ENCODE results near the gene SLC16A3. TPM values are rescaled to one million over a fixed set of nuclear protein-coding genes. Genes with fewer than 3 reads are reported as not detected.

Gene SLC16A3
- total and polyA plus RNA-seq, 9 of the 15 experiments (the other 6 are each of a cell fraction or from before 2014, with no cell fraction given): 0.11 to 5.4 (median 1.2) TPM; not detected in 2

DNA sequence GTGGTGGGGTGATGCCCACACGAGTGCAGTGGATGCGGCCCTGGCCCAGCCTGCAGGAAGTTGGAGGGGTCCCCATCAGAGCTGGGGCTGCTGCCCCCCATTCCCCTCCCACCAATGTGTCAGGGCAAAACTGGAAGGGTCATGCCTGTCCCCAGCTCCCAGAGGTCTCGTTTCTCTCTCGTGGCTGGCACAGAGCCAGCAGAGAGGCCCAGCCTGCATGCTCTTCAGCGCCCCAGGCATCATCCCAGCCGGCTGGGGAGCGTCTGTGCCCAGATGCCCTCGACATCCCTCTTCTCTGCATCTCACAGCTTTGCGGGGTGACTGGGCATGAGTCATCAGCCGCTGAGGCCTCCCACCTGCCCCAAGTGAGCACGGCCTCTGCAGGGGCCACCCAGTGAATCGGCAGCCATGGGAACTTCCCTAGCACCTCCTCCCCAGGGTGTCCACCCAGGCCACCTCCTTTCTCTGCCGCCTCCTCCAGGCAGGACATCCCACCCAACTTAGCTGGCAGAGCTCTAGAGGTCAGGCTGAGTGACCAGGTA is 54.4 kb downstream of the SLC16A3 start (continued):
- TF ChIP-seq RAD51 (IDR thresholded peaks at IDR 0.05; ENCODE audit: borderline replicate concordance, low read depth) (no peak), EP300 (IDR thresholded peaks at IDR 0.05; ENCODE audit: low read length) (no peak), MTF1 (CRISPR knock-in tag; IDR thresholded peaks at IDR 0.05; ENCODE audit: borderline replicate concordance) (no peak), NR3C1 (CRISPR knock-in tag; IDR thresholded peaks at IDR 0.05) (no peak), PRMT5 (CRISPR knock-in tag; IDR thresholded peaks at IDR 0.05) (no peak), COPS2 (conservative IDR thresholded peaks at IDR 0.05) (no peak), ASH1L (IDR thresholded peaks at IDR 0.05; ENCODE audit: borderline replicate concordance, low read depth, partially characterized antibody) (no peak), ZNF589 (CRISPR knock-in tag; IDR thresholded peaks at IDR 0.05; ENCODE audit: low read depth) (no peak), TCF7L2 (IDR thresholded peaks at IDR 0.05; ENCODE audit: low read depth, low read length) (no peak), KAT2B (IDR thresholded peaks at IDR 0.05; ENCODE audit: low read depth, low read length) (no peak), ZNF780A (CRISPR knock-in tag; IDR thresholded peaks at IDR 0.05) (no peak), HLTF (IDR thresholded peaks at IDR 0.05) (no peak), SIN3B (IDR thresholded peaks at IDR 0.05; ENCODE audit: low read depth) (no peak)
- TF ChIP-seq, protein P1, sequence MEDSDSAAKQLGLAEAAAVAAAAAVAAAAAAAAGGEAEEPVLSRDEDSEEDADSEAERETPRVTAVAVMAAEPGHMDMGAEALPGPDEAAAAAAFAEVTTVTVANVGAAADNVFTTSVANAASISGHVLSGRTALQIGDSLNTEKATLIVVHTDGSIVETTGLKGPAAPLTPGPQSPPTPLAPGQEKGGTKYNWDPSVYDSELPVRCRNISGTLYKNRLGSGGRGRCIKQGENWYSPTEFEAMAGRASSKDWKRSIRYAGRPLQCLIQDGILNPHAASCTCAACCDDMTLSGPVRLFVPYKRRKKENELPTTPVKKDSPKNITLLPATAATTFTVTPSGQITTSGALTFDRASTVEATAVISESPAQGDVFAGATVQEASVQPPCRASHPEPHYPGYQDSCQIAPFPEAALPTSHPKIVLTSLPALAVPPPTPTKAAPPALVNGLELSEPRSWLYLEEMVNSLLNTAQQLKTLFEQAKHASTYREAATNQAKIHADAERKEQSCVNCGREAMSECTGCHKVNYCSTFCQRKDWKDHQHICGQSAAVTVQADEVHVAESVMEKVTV (CRISPR knock-in tag; IDR thresholded peaks at IDR 0.05): no peak
- TF ChIP-seq, protein P2, sequence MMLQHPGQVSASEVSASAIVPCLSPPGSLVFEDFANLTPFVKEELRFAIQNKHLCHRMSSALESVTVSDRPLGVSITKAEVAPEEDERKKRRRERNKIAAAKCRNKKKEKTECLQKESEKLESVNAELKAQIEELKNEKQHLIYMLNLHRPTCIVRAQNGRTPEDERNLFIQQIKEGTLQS (IDR thresholded peaks at IDR 0.05): peak; percentile 87
- TF ChIP-seq, protein P2 (CRISPR knock-in tag; conservative IDR thresholded peaks at IDR 0.05): no peak
- TF ChIP-seq, protein P3, sequence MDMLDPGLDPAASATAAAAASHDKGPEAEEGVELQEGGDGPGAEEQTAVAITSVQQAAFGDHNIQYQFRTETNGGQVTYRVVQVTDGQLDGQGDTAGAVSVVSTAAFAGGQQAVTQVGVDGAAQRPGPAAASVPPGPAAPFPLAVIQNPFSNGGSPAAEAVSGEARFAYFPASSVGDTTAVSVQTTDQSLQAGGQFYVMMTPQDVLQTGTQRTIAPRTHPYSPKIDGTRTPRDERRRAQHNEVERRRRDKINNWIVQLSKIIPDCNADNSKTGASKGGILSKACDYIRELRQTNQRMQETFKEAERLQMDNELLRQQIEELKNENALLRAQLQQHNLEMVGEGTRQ (CRISPR knock-in tag; IDR thresholded peaks at IDR 0.05): no peak
- TF ChIP-seq, protein P4, sequence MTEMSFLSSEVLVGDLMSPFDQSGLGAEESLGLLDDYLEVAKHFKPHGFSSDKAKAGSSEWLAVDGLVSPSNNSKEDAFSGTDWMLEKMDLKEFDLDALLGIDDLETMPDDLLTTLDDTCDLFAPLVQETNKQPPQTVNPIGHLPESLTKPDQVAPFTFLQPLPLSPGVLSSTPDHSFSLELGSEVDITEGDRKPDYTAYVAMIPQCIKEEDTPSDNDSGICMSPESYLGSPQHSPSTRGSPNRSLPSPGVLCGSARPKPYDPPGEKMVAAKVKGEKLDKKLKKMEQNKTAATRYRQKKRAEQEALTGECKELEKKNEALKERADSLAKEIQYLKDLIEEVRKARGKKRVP (CRISPR knock-in tag; IDR thresholded peaks at IDR 0.05): no peak
- TF ChIP-seq, protein P5, sequence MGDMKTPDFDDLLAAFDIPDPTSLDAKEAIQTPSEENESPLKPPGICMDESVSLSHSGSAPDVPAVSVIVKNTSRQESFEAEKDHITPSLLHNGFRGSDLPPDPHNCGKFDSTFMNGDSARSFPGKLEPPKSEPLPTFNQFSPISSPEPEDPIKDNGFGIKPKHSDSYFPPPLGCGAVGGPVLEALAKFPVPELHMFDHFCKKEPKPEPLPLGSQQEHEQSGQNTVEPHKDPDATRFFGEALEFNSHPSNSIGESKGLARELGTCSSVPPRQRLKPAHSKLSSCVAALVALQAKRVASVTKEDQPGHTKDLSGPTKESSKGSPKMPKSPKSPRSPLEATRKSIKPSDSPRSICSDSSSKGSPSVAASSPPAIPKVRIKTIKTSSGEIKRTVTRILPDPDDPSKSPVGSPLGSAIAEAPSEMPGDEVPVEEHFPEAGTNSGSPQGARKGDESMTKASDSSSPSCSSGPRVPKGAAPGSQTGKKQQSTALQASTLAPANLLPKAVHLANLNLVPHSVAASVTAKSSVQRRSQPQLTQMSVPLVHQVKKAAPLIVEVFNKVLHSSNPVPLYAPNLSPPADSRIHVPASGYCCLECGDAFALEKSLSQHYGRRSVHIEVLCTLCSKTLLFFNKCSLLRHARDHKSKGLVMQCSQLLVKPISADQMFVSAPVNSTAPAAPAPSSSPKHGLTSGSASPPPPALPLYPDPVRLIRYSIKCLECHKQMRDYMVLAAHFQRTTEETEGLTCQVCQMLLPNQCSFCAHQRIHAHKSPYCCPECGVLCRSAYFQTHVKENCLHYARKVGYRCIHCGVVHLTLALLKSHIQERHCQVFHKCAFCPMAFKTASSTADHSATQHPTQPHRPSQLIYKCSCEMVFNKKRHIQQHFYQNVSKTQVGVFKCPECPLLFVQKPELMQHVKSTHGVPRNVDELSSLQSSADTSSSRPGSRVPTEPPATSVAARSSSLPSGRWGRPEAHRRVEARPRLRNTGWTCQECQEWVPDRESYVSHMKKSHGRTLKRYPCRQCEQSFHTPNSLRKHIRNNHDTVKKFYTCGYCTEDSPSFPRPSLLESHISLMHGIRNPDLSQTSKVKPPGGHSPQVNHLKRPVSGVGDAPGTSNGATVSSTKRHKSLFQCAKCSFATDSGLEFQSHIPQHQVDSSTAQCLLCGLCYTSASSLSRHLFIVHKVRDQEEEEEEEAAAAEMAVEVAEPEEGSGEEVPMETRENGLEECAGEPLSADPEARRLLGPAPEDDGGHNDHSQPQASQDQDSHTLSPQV (IDR thresholded peaks at IDR 0.05): 0 out of 2 replicates have a peak, but pooled peaks have one; percentile 48
- TF ChIP-seq, protein P6, sequence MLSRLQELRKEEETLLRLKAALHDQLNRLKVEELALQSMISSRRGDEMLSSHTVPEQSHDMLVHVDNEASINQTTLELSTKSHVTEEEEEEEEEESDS (CRISPR knock-in tag; IDR thresholded peaks at IDR 0.05): no peak
